Naive thymus-derived CD4-positive, alpha-beta T cell (primary cell): ENCODE results near the gene GSDMA. TPM values are rescaled to one million over a fixed set of nuclear protein-coding genes. Genes with fewer than 3 reads are reported as not detected.
"Not testable (repeated sequence)": the region's sequence is repeated elsewhere in the genome, so short reads cannot be mapped to it uniquely, and the experiment has no call there.

Experiments used
- ATAC-seq: fragments of 150-1000 bp; cut with Tn5 transposase; 2 replicates; pipeline ENCODE4 v1.10.0; 2021; ENCODE audit warnings: mild to moderate bottlenecking, moderate library complexity
- CTCF ChIA-PET: fragments of 350-600 bp; sonication (Branson Sonifier 250); formaldehyde crosslinking; loops from one replicate; lab custom pipeline; 2021; ENCODE audit warnings: antibody characterized with exemption; lab: Charles Lee
- POLR2A ChIA-PET: fragments of 350-600 bp; sonication (Branson Sonifier 250); formaldehyde crosslinking; loops from one replicate; lab custom pipeline; 2021; ENCODE audit warnings: antibody characterized with exemption, inconsistent platforms; lab: Charles Lee
- DNase-seq, 9 donors: peaks; one replicate each; pipeline versions ENCODE4 v3.0.0 to v3.0.0-alpha.2; 2020 to 2022; ENCODE audit warnings: mixed read lengths in 1 of 9
- H3K27ac ChIP-seq: one replicate; pipeline ENCODE4 v1.7.0; 2013; ENCODE audit warnings: mild to moderate bottlenecking, low read depth, low read length, moderate library complexity
- H3K27me3 ChIP-seq, 2 donors: one replicate each; pipeline ENCODE4 v1.7.0; 2013; ENCODE audit warnings: low read length in 2 of 2, mild to moderate bottlenecking in 2 of 2, moderate library complexity in 2 of 2; ENCODE audit not compliant: control insufficient read depth in 2 of 2, insufficient read depth in 2 of 2
- H3K36me3 ChIP-seq, 3 experiments: 1 replicate in 2 of 3; 2 replicates in 1 of 3; pipeline ENCODE4 v1.7.0; 2013; ENCODE audit warnings: low read length in 3 of 3, mild to moderate bottlenecking in 3 of 3, moderate library complexity in 1 of 3; ENCODE audit not compliant: insufficient read depth in 3 of 3, control insufficient read depth in 2 of 3
- H3K4me1 ChIP-seq, 2 donors: one replicate each; pipeline ENCODE4 v1.7.0; 2013; ENCODE audit warnings: low read length in 2 of 2, mild to moderate bottlenecking in 2 of 2, moderate library complexity in 1 of 2; ENCODE audit not compliant: control insufficient read depth in 2 of 2, insufficient read depth in 2 of 2
- H3K4me3 ChIP-seq: 2 replicates; pipeline ENCODE4 v1.7.0; 2013; ENCODE audit warnings: mild to moderate bottlenecking, low read length
- H3K9me3 ChIP-seq, 3 experiments: 1 replicate in 2 of 3; 2 replicates in 1 of 3; pipeline ENCODE4 v1.7.0; 2013; ENCODE audit warnings: low read length in 3 of 3; ENCODE audit not compliant: control insufficient read depth in 2 of 3
- H3K27ac Mint-ChIP-seq, 9 donors: one replicate each; pipeline ENCODE4 v1.8.0; 2020 to 2022; ENCODE audit warnings: mixed read lengths in 9 of 9, mild to moderate bottlenecking in 8 of 9, moderate library complexity in 5 of 9, inconsistent platforms in 2 of 9
- H3K27me3 Mint-ChIP-seq, 5 donors: one replicate each; pipeline ENCODE4 v1.8.0; 2021 to 2022; ENCODE audit warnings: mixed read lengths in 5 of 5, mild to moderate bottlenecking in 1 of 5
- H3K36me3 Mint-ChIP-seq, 5 donors: one replicate each; pipeline ENCODE4 v1.8.0; 2020 to 2022; ENCODE audit warnings: mixed read lengths in 5 of 5, mild to moderate bottlenecking in 3 of 5, inconsistent platforms in 1 of 5
- H3K4me1 Mint-ChIP-seq, 7 donors: one replicate each; pipeline ENCODE4 v1.8.0; 2020 to 2022; ENCODE audit warnings: mixed read lengths in 7 of 7, mild to moderate bottlenecking in 3 of 7, inconsistent platforms in 1 of 7
- H3K4me3 Mint-ChIP-seq, 10 donors: one replicate each; pipeline ENCODE4 v1.8.0; 2020 to 2022; ENCODE audit warnings: mild to moderate bottlenecking in 10 of 10, mixed read lengths in 10 of 10, moderate library complexity in 6 of 10, inconsistent platforms in 2 of 10
- H3K9me3 Mint-ChIP-seq, 11 donors: one replicate each; pipeline ENCODE4 v1.8.0; 2020 to 2022; ENCODE audit warnings: mixed read lengths in 11 of 11, mild to moderate bottlenecking in 4 of 11, inconsistent platforms in 1 of 11, moderate library complexity in 1 of 11
- intact Hi-C, 2 donors: fragments of 100-400 bp; cut with micrococcal nuclease; formaldehyde crosslinking; loops; one replicate each; pipeline ENCODE4 v1.15.1; 2023
- polyA plus RNA-seq, 2 donors: library from polyadenylated mRNA; unstranded; fragments of 300-500 nt; fragmentation: Illumina TruSeq; gene quantifications; one replicate each; pipeline ENCODE4 v1.2.3, GENCODE V29; 2021
- total RNA-seq, 6 experiments: library from RNA in 5 of 6; stranded (reverse) in 5 of 6; gene quantifications; 1 replicate in 5 of 6; 2 replicates in 1 of 6; pipeline ENCODE4 v1.2.3 and lab custom pipeline; 2021 to 2026

GSDMA gene
- total and polyA plus RNA-seq, 7 experiments from 2014 or later: 0.22 to 2.4 (median 0.69) TPM; not detected in 2

- Mint-ChIP-seq H3K9me3 (no peaks in the 10 kb centered on the region), H3K4me3 (no peak overlapping the region), H3K27ac (no peak overlapping the region), H3K27me3 (no peaks in the 10 kb centered on the region), H3K4me1 (peaks cover 4 to 34% (median 27%) of the 10 kb centered on the region in 7 donors), H3K36me3 (no peaks in the 10 kb centered on the region)
- Histone ChIP-seq H3K4me1 (peaks cover 4 to 10% of the 10 kb centered on the region in 2 donors), H3K4me3 (no peak overlapping the region), H3K9me3 (no peaks in the 10 kb centered on the region), H3K27ac (no peak overlapping the region), H3K27me3 (no peaks in the 10 kb centered on the region), H3K36me3 (no peaks in the 10 kb centered on the region)
- POLR2A ChIA-PET: no interaction called here
- intact Hi-C loops: no loop called here
- no peak for DNase-seq
- CTCF ChIA-PET: no interaction called here
- ATAC-seq: no peak
These were observed 18.5 kb upstream of the GSDMA start for GRCh38 chr17:39944393-39944711.

GRCh38 chr17:39946551-39947330 is 16.1 kb upstream of the GSDMA start:
- Histone ChIP-seq H3K27ac (no peak overlapping the region), H3K4me1 (peaks cover 0 to 4% of the 10 kb centered on the region in 2 donors), H3K27me3 (no peaks in the 10 kb centered on the region), H3K36me3 (no peaks in the 10 kb centered on the region), H3K4me3 (no peak overlapping the region), H3K9me3 (no peaks in the 10 kb centered on the region)
- no peak overlapping the region for H3K27ac Mint-ChIP-seq
- no peak for DNase-seq
- H3K9me3 Mint-ChIP-seq: no peaks in the 10 kb centered on the region
- no peak for ATAC-seq
- peaks cover under 1 to 28% (median 21%) of the 10 kb centered on the region in 7 donors for H3K4me1 Mint-ChIP-seq
- ChIA-PET CTCF (interaction anchor here (0.6 to 1.5 kb wide), 2 partner anchors 11 to 499 kb away, joined by 4 to 6 read pairs; no protein-coding TSS in a partner anchor), POLR2A (interaction anchor here (0.6 to 1.3 kb wide), 2 partner anchors 19 to 29 kb away, joined by 3 read pairs; partner anchors contain the start of genes LRRC3C and ORMDL3)
- peaks cover 0 to 5% (median 0%) of the 10 kb centered on the region in 5 donors for H3K27me3 Mint-ChIP-seq
- H3K4me3 Mint-ChIP-seq: no peak overlapping the region
- intact Hi-C loops: no loop called here
- no peaks in the 10 kb centered on the region for H3K36me3 Mint-ChIP-seq

- H3K36me3 ChIP-seq, ATAC-seq, H3K27ac ChIP-seq, DNase-seq, POLR2A ChIA-PET, H3K36me3 Mint-ChIP-seq, H3K9me3 ChIP-seq, H3K27me3 Mint-ChIP-seq, H3K27me3 ChIP-seq, H3K9me3 Mint-ChIP-seq, CTCF ChIA-PET, intact Hi-C loops, H3K4me3 ChIP-seq, H3K4me3 Mint-ChIP-seq: not testable (repeated sequence)
- Mint-ChIP-seq H3K4me1 (peaks cover 5 to 39% (median 30%) of the 10 kb centered on the region in 7 donors), H3K27ac (peak overlapping the region in 4 of 9 donors; percentile 20 to 70 (median 32))
- H3K4me1 ChIP-seq: peaks cover 2 to 15% of the 10 kb centered on the region in 2 donors
These were observed 14.3 kb upstream of the GSDMA start for GRCh38 chr17:39948489-39948828.

- H3K27me3 Mint-ChIP-seq: peaks cover 0 to 7% (median 0%) of the 10 kb centered on the region in 5 donors
- Histone ChIP-seq H3K4me1 (peaks cover 5 to 18% of the 10 kb centered on the region in 2 donors), H3K27ac (no peak overlapping the region), H3K9me3 (no peaks in the 10 kb centered on the region), H3K4me3 (no peak overlapping the region), H3K27me3 (no peaks in the 10 kb centered on the region), H3K36me3 (no peaks in the 10 kb centered on the region)
- intact Hi-C loops: no loop called here
- ATAC-seq (no peak), DNase-seq (no peak)
- H3K36me3 Mint-ChIP-seq: no peaks in the 10 kb centered on the region
- H3K4me1 Mint-ChIP-seq: peaks cover 5 to 42% (median 33%) of the 10 kb centered on the region in 7 donors
- H3K27ac Mint-ChIP-seq: peak overlapping the region in 5 of 9 donors; percentile 20 to 70 (median 53)
- ChIA-PET POLR2A (no interaction called here), CTCF (no interaction called here)
- no peaks in the 10 kb centered on the region for H3K9me3 Mint-ChIP-seq
- no peak overlapping the region for H3K4me3 Mint-ChIP-seq
These were observed 13.8 kb upstream of the GSDMA start for GRCh38 chr17:39949028-39949427.

- intact Hi-C loops: no loop called here
- H3K4me1 ChIP-seq: peaks cover 5 to 18% of the 10 kb centered on the region in 2 donors
- H3K27me3 Mint-ChIP-seq: peaks cover 0 to 7% (median 0%) of the 10 kb centered on the region in 5 donors
- ATAC-seq (no peak), DNase-seq (no peak)
- no peak overlapping the region for H3K27ac ChIP-seq
- H3K4me1 Mint-ChIP-seq: peaks cover 5 to 48% (median 33%) of the 10 kb centered on the region in 7 donors
- H3K9me3 ChIP-seq: no peaks in the 10 kb centered on the region
- H3K9me3 Mint-ChIP-seq: no peaks in the 10 kb centered on the region
- no peak overlapping the region for H3K4me3 ChIP-seq
- H3K4me3 Mint-ChIP-seq: no peak overlapping the region
- H3K27ac Mint-ChIP-seq: peak overlapping the region in 1 of 9 donors; percentile 50
- ChIA-PET CTCF (no interaction called here), POLR2A (interaction anchor here (0.6 to 1.4 kb wide), 2 partner anchors 30 to 35 kb away, joined by 3 to 4 read pairs; partner anchors contain the start of gene PSMD3)
- H3K27me3 ChIP-seq: no peaks in the 10 kb centered on the region
- H3K36me3 Mint-ChIP-seq: no peaks in the 10 kb centered on the region
- H3K36me3 ChIP-seq: no peaks in the 10 kb centered on the region
These were observed 11.9 kb upstream of the GSDMA start for GRCh38 chr17:39950871-39951348.

DNA sequence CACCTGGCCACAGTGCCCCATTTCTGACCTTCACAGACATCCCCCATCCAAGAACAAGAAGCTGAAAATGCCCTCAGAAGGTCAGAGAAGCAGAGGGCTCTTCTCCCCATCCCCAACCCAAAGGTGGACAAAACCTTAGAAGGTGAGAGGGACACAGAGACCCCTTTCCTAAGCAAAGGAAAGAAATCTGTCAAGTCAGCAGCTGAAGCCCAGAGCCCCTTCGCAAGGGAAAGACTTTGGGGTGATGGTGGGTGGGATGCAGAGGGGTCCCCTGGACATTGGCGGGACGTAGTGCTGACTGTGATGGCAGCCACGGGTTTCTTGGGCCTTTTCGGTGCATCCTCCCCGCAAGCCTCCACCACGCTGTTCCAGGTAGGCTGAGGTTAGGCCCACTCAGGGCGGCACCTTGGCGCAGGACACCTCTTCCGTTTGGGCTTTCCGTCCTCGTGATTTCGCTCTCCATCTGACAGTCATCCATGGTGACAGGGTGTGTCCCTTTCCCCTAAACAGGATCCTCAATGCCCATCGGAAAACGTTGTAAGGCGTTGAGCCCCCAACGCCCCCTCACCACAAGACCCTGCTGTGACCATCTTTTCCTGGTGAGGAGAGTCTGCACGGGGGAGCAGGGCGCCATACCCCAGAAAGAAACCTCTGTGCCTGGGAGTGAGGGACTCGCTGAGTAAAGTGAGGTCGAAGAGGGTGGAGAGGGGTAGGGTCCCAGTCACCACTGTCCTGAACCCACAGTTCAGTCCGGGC is 10.7 kb upstream of the GSDMA start:
- H3K4me1 ChIP-seq: peaks cover 5 to 18% of the 10 kb centered on the region in 2 donors
- no peak for ATAC-seq
- peak overlapping the region; percentile 38 for H3K27ac ChIP-seq

More for the DNA sequence above, 10.7 kb upstream of the GSDMA start:
- Mint-ChIP-seq H3K27me3 (peaks cover 0 to 7% (median 0%) of the 10 kb centered on the region in 5 donors), H3K9me3 (no peaks in the 10 kb centered on the region), H3K27ac (peak overlapping the region in 7 of 9 donors; percentile 14 to 84 (median 48)), H3K4me1 (peaks cover 5 to 48% (median 33%) of the 10 kb centered on the region in 7 donors), H3K36me3 (no peaks in the 10 kb centered on the region), H3K4me3 (peak overlapping the region; percentile 60 to 81 (median 74))
- POLR2A ChIA-PET: interaction anchor here (1.4 to 2.7 kb wide), 2 partner anchors 25 to 28 kb away, joined by 3 to 13 read pairs; partner anchors contain the start of genes LRRC3C, ORMDL3 and PSMD3
- H3K27me3 ChIP-seq: no peaks in the 10 kb centered on the region
- peak overlapping the region; percentile 68 for H3K4me3 ChIP-seq
- DNase-seq: peak in 2 of 9 donors; percentile 8 to 15
- intact Hi-C loops: loop anchor here in 1 of 2 donors (1.0 to 2.0 kb wide), 3 partner anchors 25 to 329 kb away; partner anchors contain the start of genes LRRC3C and ORMDL3
- H3K9me3 ChIP-seq: no peaks in the 10 kb centered on the region
- H3K36me3 ChIP-seq: no peaks in the 10 kb centered on the region
- CTCF ChIA-PET: no interaction called here
